Hepatocyte (in vitro differentiated cells): ENCODE results near the gene POLK. TPM values are rescaled to one million over a fixed set of nuclear protein-coding genes. Genes with fewer than 3 reads are reported as not detected.

Source experiments
- DNase-seq: peaks from one replicate; pipeline ENCODE4 v3.0.0-alpha.2; 2016; ENCODE audit warnings: low spot score
- H2AFZ ChIP-seq: fragments of 200-600 bp; sonication (generic); 2 replicates; pipeline ENCODE4 v1.6.0; 2016; ENCODE audit warnings: antibody characterized with exemption, mild to moderate bottlenecking
- H3K27ac ChIP-seq: fragments of 200-600 bp; sonication (generic); 2 replicates; pipeline ENCODE4 v1.5.1; 2016; ENCODE audit warnings: mild to moderate bottlenecking
- H3K27me3 ChIP-seq: fragments of 200-600 bp; sonication (generic); 2 replicates; pipeline ENCODE4 v1.6.1; 2016
- H3K36me3 ChIP-seq: fragments of 200-600 bp; sonication (generic); replicated peaks from 2 replicates; pipeline ENCODE4 v1.5.1; 2016; ENCODE audit warnings: low read depth; ENCODE audit not compliant: insufficient read depth
- H3K4me1 ChIP-seq: fragments of 200-600 bp; sonication (generic); 2 replicates; pipeline ENCODE4 v1.5.1; 2016; ENCODE audit warnings: mild to moderate bottlenecking, moderate library complexity; ENCODE audit not compliant: insufficient read depth
- H3K4me2 ChIP-seq: fragments of 200-600 bp; sonication (generic); 2 replicates; pipeline ENCODE4 v1.6.0; 2016
- H3K4me3 ChIP-seq: fragments of 200-600 bp; sonication (generic); 2 replicates; pipeline ENCODE4 v1.5.1; 2016; ENCODE audit warnings: mild to moderate bottlenecking
- H3K79me2 ChIP-seq: fragments of 200-600 bp; sonication (generic); 2 replicates; pipeline ENCODE4 v1.6.0; 2017; ENCODE audit warnings: mild to moderate bottlenecking
- H3K9me2 ChIP-seq: fragments of 200-600 bp; sonication (generic); replicated peaks from 2 replicates; pipeline ENCODE4 v1.6.0; 2017; ENCODE audit warnings: mild to moderate bottlenecking; ENCODE audit not compliant: insufficient read depth
- H3K9me3 ChIP-seq: fragments of 200-600 bp; sonication (generic); 2 replicates; pipeline ENCODE4 v1.5.1; 2016; ENCODE audit warnings: low read depth, mild to moderate bottlenecking
- H4K20me1 ChIP-seq: fragments of 200-600 bp; sonication (generic); 2 replicates; pipeline ENCODE4 v1.6.0; 2016; ENCODE audit warnings: mild to moderate bottlenecking; ENCODE audit not compliant: insufficient read depth, poor library complexity, severe bottlenecking
- CTCF ChIP-seq: fragments of 200-600 bp; sonication (generic); IDR thresholded peaks from 2 replicates; pipeline ENCODE4 v1.5.1; 2016; ENCODE audit warnings: antibody characterized with exemption, mild to moderate bottlenecking; ENCODE audit not compliant: poor library complexity
- EZH2 ChIP-seq: fragments of 200-600 bp; sonication (generic); IDR thresholded peaks from 2 replicates; pipeline ENCODE4 v1.6.1; 2016; ENCODE audit warnings: antibody characterized with exemption, mild to moderate bottlenecking, borderline replicate concordance
- EZH2phosphoT487 ChIP-seq: fragments of 200-600 bp; sonication (generic); IDR thresholded peaks from one replicate; pipeline ENCODE4 v1.6.1; 2018; ENCODE audit warnings: antibody characterized with exemption, mild to moderate bottlenecking, low read depth, moderate library complexity; ENCODE audit not compliant: unreplicated experiment, severe bottlenecking
- WGBS: methylation state at CpG from one replicate; pipeline ENCODE4 v1.1.6; 2016; ENCODE audit warnings: low lambda C conversion rate; ENCODE audit errors: missing lambda C conversion rate; 5-methylcytosine and 5-hydroxymethylcytosine counted together
- polyA plus RNA-seq: library from polyadenylated mRNA; unstranded; fragments of >200 nt; fragmentation: Nextera tagmentation; extraction: Ambion mirVana; gene quantifications from 2 replicates; pipeline ENCODE4 v1.2.1, GENCODE V29; 2016
- total RNA-seq: library from RNA; depleted of rRNA; stranded (reverse); fragments of >200 nt; gene quantifications from 2 replicates; pipeline ENCODE4 v1.2.3, GENCODE V29; 2014

POLK gene
- total and polyA plus RNA-seq, 2 experiments from 2014 or later, result 9.0 to 27.1 TPM

GRCh38 chr5:75466006-75466716, 45.5 kb upstream of the POLK start:
- H3K27ac ChIP-seq, result no peak overlapping the region
- H3K4me2 ChIP-seq, result no peak overlapping the region
- H3K27me3 ChIP-seq, result no peaks in the 10 kb centered on the region
- H3K9me2 ChIP-seq, result no peaks in the 10 kb centered on the region
- H2AFZ ChIP-seq, result no peak overlapping the region
- no peak for DNase-seq
- 48% methylated on average over 6 of the region's 6 CpGs for WGBS
- peaks cover 14% of the 10 kb centered on the region for H3K9me3 ChIP-seq
- H3K79me2 ChIP-seq, result peaks cover 97% of the 10 kb centered on the region
- TF ChIP-seq EZH2phosphoT487 (no peak), CTCF (no peak), EZH2 (no peak)
- H3K4me1 ChIP-seq, result no peaks in the 10 kb centered on the region
- no peak overlapping the region for H3K4me3 ChIP-seq
- peaks cover 13% of the 10 kb centered on the region for H4K20me1 ChIP-seq
- H3K36me3 ChIP-seq, result no peaks in the 10 kb centered on the region

- Histone ChIP-seq H3K9me2 (no peaks in the 10 kb centered on the region), H3K4me3 (no peak overlapping the region), H3K27ac (no peak overlapping the region), H3K4me2 (no peak overlapping the region), H4K20me1 (peaks cover 18% of the 10 kb centered on the region), H3K4me1 (peaks cover 2% of the 10 kb centered on the region), H3K36me3 (no peaks in the 10 kb centered on the region), H3K79me2 (peaks cover 92% of the 10 kb centered on the region), H2AFZ (no peak overlapping the region), H3K27me3 (no peaks in the 10 kb centered on the region), H3K9me3 (peaks cover 14% of the 10 kb centered on the region)
- DNase-seq, result no peak
- WGBS, result 69% methylated on average over 2 of the region's 2 CpGs
- TF ChIP-seq EZH2phosphoT487 (no peak), CTCF (no peak), EZH2 (no peak)
Observed at GRCh38 chr5:75468593-75468992, 43.1 kb upstream of the POLK start.

GRCh38 chr5:75469017-75469416, 42.7 kb upstream of the POLK start:
- H3K4me3 ChIP-seq, result peak overlapping the region; percentile 3
- peaks cover 14% of the 10 kb centered on the region for H3K9me3 ChIP-seq
- no peaks in the 10 kb centered on the region for H3K27me3 ChIP-seq
- DNase-seq, result no peak
- H3K27ac ChIP-seq, result no peak overlapping the region
- no peak overlapping the region for H2AFZ ChIP-seq
- peaks cover 2% of the 10 kb centered on the region for H3K4me1 ChIP-seq
- no peak for TF ChIP-seq EZH2phosphoT487
- TF ChIP-seq CTCF, result no peak
- TF ChIP-seq EZH2, result no peak
- peaks cover 18% of the 10 kb centered on the region for H4K20me1 ChIP-seq
- peaks cover 88% of the 10 kb centered on the region for H3K79me2 ChIP-seq
- WGBS, result 100% methylated on average over 1 of the region's 1 CpG
- H3K9me2 ChIP-seq, result no peaks in the 10 kb centered on the region
- H3K36me3 ChIP-seq, result no peaks in the 10 kb centered on the region
- no peak overlapping the region for H3K4me2 ChIP-seq
